ENCODE results near the gene CCDC12. TPM values are rescaled to one million over a fixed set of nuclear protein-coding genes. Genes with fewer than 3 reads are reported as not detected.
A peak's percentile ranks its signal among the peaks of the same experiment; 100 is the strongest.

Gene CCDC12
- total RNA-seq, 1 donor from 2014 or later: 37.4 TPM

DNA sequence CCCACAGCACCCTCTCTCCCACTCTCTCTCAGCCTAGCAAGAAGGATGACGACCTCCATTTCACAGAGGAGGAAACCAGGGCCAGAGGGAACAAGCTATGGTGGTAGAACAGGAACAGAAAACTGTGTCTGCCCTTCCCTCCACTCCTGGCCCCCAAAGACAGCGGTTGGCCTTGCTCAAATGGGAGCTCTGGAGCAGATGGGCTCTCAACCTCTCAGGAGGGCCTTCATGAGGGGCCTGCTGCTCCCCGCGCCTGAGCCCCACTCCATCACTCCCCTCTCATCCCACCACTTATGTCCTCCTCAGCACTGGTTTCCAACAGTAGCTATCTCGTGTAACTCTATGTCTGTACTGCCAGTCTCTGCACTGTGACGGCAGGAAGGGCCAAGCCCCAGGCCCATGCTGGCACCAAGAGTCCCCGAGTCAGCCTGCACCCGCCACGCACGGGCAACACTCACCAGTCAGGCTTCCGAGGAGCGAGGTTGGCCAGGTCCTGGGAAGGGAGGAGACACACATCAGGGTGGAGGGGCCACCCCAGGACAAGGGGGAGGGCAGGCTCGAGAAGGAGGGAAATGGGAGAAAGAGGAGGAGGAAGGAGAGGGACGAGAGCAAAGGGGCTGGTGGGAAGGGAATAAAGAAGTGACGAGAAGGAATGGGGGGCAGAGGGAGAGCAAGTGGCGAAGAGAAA lies 53.5 kb downstream of the CCDC12 start:
- Mint-ChIP-seq H3K4me1 (ENCODE audit: unreplicated experiment) (peaks cover 3% of the 10 kb centered on the region), H3K36me3 (ENCODE audit: unreplicated experiment) (peaks cover 37% of the 10 kb centered on the region), H3K27ac (ENCODE audit: unreplicated experiment) (peak overlapping the region; percentile 50), H3K9me3 (ENCODE audit: unreplicated experiment) (peaks cover 2% of the 10 kb centered on the region), H3K4me3 (ENCODE audit: unreplicated experiment) (no peak overlapping the region), H3K27me3 (ENCODE audit: unreplicated experiment) (no peaks in the 10 kb centered on the region)
- no peak for DNase-seq (ENCODE audit: extremely low spot score, unreplicated experiment)
- TF ChIP-seq, protein P1, sequence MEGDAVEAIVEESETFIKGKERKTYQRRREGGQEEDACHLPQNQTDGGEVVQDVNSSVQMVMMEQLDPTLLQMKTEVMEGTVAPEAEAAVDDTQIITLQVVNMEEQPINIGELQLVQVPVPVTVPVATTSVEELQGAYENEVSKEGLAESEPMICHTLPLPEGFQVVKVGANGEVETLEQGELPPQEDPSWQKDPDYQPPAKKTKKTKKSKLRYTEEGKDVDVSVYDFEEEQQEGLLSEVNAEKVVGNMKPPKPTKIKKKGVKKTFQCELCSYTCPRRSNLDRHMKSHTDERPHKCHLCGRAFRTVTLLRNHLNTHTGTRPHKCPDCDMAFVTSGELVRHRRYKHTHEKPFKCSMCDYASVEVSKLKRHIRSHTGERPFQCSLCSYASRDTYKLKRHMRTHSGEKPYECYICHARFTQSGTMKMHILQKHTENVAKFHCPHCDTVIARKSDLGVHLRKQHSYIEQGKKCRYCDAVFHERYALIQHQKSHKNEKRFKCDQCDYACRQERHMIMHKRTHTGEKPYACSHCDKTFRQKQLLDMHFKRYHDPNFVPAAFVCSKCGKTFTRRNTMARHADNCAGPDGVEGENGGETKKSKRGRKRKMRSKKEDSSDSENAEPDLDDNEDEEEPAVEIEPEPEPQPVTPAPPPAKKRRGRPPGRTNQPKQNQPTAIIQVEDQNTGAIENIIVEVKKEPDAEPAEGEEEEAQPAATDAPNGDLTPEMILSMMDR (IDR thresholded peaks at IDR 0.05): no peak

DNA sequence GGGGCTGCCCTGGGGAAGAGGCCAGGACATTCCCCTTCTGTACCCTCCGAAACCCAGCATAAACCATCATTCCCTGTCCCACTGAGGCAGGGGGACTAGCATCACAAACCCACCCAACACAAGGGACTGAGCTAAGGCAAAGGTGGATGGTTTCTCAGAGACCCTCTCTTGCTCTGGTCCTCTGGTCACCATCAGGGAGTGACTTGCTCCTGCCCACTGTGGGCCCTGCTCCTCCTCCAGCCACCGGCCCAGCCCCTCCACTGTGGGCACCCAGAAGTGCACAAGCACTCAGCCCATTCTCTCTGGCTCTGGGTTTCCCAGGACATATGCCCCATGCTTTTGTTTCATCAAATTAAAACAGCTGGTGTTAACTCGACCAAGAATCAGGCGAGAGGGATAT lies 54.1 kb downstream of the CCDC12 start:
- H3K27me3 Mint-ChIP-seq (ENCODE audit: unreplicated experiment): no peaks in the 10 kb centered on the region
- H3K9me3 Mint-ChIP-seq (ENCODE audit: unreplicated experiment): peaks cover 6% of the 10 kb centered on the region
- H3K4me1 Mint-ChIP-seq (ENCODE audit: unreplicated experiment): peaks cover 3% of the 10 kb centered on the region
- no peak for DNase-seq (ENCODE audit: extremely low spot score, unreplicated experiment)
- no peak overlapping the region for H3K27ac Mint-ChIP-seq (ENCODE audit: unreplicated experiment)
- no peak overlapping the region for H3K4me3 Mint-ChIP-seq (ENCODE audit: unreplicated experiment)
- TF ChIP-seq, protein P1 (IDR thresholded peaks at IDR 0.05): no peak
- H3K36me3 Mint-ChIP-seq (ENCODE audit: unreplicated experiment): peaks cover 43% of the 10 kb centered on the region

DNA sequence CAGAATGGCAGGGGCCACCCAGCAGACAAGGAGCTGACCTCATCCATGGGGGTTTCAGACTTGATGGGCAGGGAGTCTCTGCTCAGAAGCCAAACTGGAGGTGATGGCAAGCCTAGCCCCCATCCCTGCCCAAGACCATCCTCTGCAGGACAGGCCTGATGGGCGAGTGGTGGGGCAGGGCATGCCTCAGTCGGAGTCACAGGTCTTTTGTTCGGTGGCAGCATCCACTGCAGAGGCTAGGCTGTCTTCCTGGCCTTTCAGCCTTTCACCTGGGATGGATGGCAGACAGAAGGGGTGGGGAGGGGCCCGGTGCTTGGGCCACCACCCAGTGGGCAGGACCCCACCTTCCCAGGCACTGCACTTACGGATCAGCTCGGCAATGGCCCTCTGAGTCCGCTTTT lies 54.7 kb downstream of the CCDC12 start:
- Mint-ChIP-seq H3K4me3 (ENCODE audit: unreplicated experiment) (no peak overlapping the region), H3K27ac (ENCODE audit: unreplicated experiment) (no peak overlapping the region)
- TF ChIP-seq, protein P1 (IDR thresholded peaks at IDR 0.05): no peak

DNA sequence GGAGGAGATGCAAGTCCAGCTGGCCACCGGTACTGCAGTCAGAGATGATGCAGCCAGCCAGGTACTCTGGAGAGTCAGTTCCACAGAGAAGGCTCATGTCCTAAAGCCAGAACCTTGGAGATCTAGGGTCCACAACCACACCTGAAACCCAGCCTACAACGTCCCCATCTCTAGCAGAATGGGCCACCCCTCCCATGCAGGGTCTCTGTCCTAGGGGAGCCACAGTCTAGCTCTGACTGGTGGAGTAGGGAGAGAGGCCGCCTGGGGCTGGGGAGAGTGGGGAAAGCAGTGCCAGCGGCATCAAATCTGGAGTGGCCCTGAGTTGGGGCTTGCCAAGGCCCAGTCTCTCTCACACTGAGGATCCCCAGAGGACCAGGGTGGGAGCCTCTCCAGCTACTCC lies 55.5 kb downstream of the CCDC12 start:
- no peaks in the 10 kb centered on the region for H3K27me3 Mint-ChIP-seq (ENCODE audit: unreplicated experiment)
- TF ChIP-seq, protein P1 (IDR thresholded peaks at IDR 0.05): no peak
- no peak overlapping the region for H3K4me3 Mint-ChIP-seq (ENCODE audit: unreplicated experiment)
- H3K4me1 Mint-ChIP-seq (ENCODE audit: unreplicated experiment): peaks cover 3% of the 10 kb centered on the region
- no peak overlapping the region for H3K27ac Mint-ChIP-seq (ENCODE audit: unreplicated experiment)
- H3K36me3 Mint-ChIP-seq (ENCODE audit: unreplicated experiment): peaks cover 56% of the 10 kb centered on the region
- no peak for DNase-seq (ENCODE audit: extremely low spot score, unreplicated experiment)
- peaks cover 6% of the 10 kb centered on the region for H3K9me3 Mint-ChIP-seq (ENCODE audit: unreplicated experiment)

More for the DNA sequence above, 54.7 kb downstream of the CCDC12 start:
- no peaks in the 10 kb centered on the region for H3K27me3 Mint-ChIP-seq (ENCODE audit: unreplicated experiment)
- H3K4me1 Mint-ChIP-seq (ENCODE audit: unreplicated experiment): peaks cover 3% of the 10 kb centered on the region
- no peak for DNase-seq (ENCODE audit: extremely low spot score, unreplicated experiment)
- H3K9me3 Mint-ChIP-seq (ENCODE audit: unreplicated experiment): peaks cover 6% of the 10 kb centered on the region
- peaks cover 49% of the 10 kb centered on the region for H3K36me3 Mint-ChIP-seq (ENCODE audit: unreplicated experiment)

DNA sequence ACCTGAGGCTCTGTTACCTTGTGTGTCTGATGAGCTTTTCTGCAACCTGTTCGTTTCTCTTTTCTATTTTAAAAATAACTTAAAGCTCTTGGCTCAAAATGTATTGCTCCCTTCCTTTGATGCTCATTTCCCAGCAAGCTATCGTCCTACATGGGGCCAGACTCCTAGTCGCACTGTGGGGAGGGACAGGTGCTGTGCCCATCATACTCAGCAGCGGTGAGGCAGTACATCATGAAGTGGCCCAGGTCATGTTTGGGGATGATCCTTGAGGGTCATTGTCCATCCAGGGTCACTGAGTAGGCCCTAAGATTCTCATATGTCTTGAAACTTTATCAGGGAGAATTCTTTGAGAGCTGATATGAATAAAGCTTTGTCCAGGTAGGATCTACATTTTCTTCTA lies 57.9 kb downstream of the CCDC12 start:
- Mint-ChIP-seq H3K27me3 (ENCODE audit: unreplicated experiment) (no peaks in the 10 kb centered on the region), H3K36me3 (ENCODE audit: unreplicated experiment) (peaks cover 56% of the 10 kb centered on the region), H3K4me1 (ENCODE audit: unreplicated experiment) (peaks cover 6% of the 10 kb centered on the region), H3K4me3 (ENCODE audit: unreplicated experiment) (no peak overlapping the region), H3K9me3 (ENCODE audit: unreplicated experiment) (peaks cover 6% of the 10 kb centered on the region), H3K27ac (ENCODE audit: unreplicated experiment) (no peak overlapping the region)
- DNase-seq (ENCODE audit: extremely low spot score, unreplicated experiment): no peak
- TF ChIP-seq, protein P1 (IDR thresholded peaks at IDR 0.05): no peak

Data from osteocyte (in vitro differentiated cells).